Mesothelial cell of epicardium (in vitro differentiated cells): ENCODE data around the gene ANKK1. TPM values are rescaled to one million over a fixed set of nuclear protein-coding genes. Genes with fewer than 3 reads are reported as not detected.

ENCODE experiments used
- DNase-seq, 2 experiments: peaks; one replicate each; pipeline ENCODE4 v3.0.0; 2021; ENCODE audit warnings: low spot score in 2 of 2; ENCODE audit not compliant: unreplicated experiment in 2 of 2
- H3K27ac Mint-ChIP-seq: 2 replicates; pipeline ENCODE4 v1.8.0; 2021; ENCODE audit warnings: mixed read lengths
- H3K27me3 Mint-ChIP-seq: 2 replicates; pipeline ENCODE4 v1.8.0; 2021; ENCODE audit warnings: low read depth, mixed read lengths
- H3K36me3 Mint-ChIP-seq: 2 replicates; pipeline ENCODE4 v1.8.0; 2021; ENCODE audit warnings: mixed read lengths
- H3K4me1 Mint-ChIP-seq: 2 replicates; pipeline ENCODE4 v1.8.0; 2021; ENCODE audit warnings: mixed read lengths
- H3K4me3 Mint-ChIP-seq: 2 replicates; pipeline ENCODE4 v1.8.0; 2021; ENCODE audit warnings: mild to moderate bottlenecking, moderate library complexity, mixed read lengths
- H3K9me3 Mint-ChIP-seq: 2 replicates; pipeline ENCODE4 v1.8.0; 2021; ENCODE audit warnings: mixed read lengths
- CTCF ChIP-seq: fragments of 200-600 bp; sonication (generic); IDR thresholded peaks from one replicate; pipeline ENCODE4 v1.5.0; 2021; ENCODE audit warnings: antibody characterized with exemption; ENCODE audit not compliant: unreplicated experiment
- microRNA-seq: library from miRNA; unstranded; fragments of <30 nt; microRNA quantifications from one replicate; pipeline ENCODE4 v1.2.0, GENCODE V29; 2021; ENCODE audit warnings: inconsistent platforms, mixed read lengths
- total RNA-seq: library from RNA; stranded (reverse); gene quantifications from 3 replicates; pipeline ENCODE4 v1.2.1, GENCODE V29; 2021

The ANKK1 gene
- total RNA-seq, 1 donor from 2014 or later = 2.8 TPM

GRCh38 chr11:113446938-113447337, 59.4 kb downstream of the ANKK1 start:
- Mint-ChIP-seq H3K9me3 (no peaks in the 10 kb centered on the region), H3K36me3 (no peaks in the 10 kb centered on the region), H3K27ac (peak overlapping the region; percentile 33), H3K4me3 (no peak overlapping the region), H3K27me3 (peaks cover 5% of the 10 kb centered on the region), H3K4me1 (peaks cover 19% of the 10 kb centered on the region)
- no peak for DNase-seq
- no peak for TF ChIP-seq CTCF

GRCh38 chr11:113447621-113448315, 60.2 kb downstream of the ANKK1 start:
- no peaks in the 10 kb centered on the region for H3K9me3 Mint-ChIP-seq
- H3K27ac Mint-ChIP-seq = no peak overlapping the region
- no peak overlapping the region for H3K4me3 Mint-ChIP-seq
- DNase-seq = no peak
- H3K36me3 Mint-ChIP-seq = no peaks in the 10 kb centered on the region
- no peak for TF ChIP-seq CTCF
- H3K27me3 Mint-ChIP-seq = peaks cover 5% of the 10 kb centered on the region
- H3K4me1 Mint-ChIP-seq = peaks cover 19% of the 10 kb centered on the region

GRCh38 chr11:113448316-113448677, 60.7 kb downstream of the ANKK1 start:
- peaks cover 5% of the 10 kb centered on the region for H3K27me3 Mint-ChIP-seq
- no peak for DNase-seq
- no peak overlapping the region for H3K4me3 Mint-ChIP-seq
- no peak overlapping the region for H3K27ac Mint-ChIP-seq
- no peaks in the 10 kb centered on the region for H3K36me3 Mint-ChIP-seq
- TF ChIP-seq CTCF = no peak
- H3K9me3 Mint-ChIP-seq = no peaks in the 10 kb centered on the region
- H3K4me1 Mint-ChIP-seq = peaks cover 19% of the 10 kb centered on the region

DNA sequence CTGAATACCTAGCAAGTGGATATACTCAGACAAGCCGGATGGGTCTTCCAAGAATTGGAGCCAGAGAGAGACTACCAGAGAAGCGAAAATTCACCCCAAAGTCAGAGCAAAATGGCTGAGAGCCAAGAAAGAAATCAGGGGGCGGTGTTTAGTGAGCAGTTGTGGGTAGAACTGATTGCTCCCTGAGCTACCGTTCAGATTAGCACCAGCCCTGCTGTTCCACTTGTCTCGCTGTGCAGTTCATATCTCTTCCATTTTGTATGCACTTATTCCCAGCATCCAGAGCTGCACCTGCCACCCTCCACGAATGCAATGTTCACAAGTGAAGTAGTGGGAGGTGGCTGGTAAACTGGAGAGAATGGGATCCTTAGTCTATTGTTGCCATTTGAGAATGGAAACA, 62.2 kb downstream of the ANKK1 start:
- Mint-ChIP-seq H3K4me3 (no peak overlapping the region), H3K27ac (no peak overlapping the region), H3K4me1 (peaks cover 19% of the 10 kb centered on the region), H3K36me3 (no peaks in the 10 kb centered on the region), H3K9me3 (no peaks in the 10 kb centered on the region), H3K27me3 (peaks cover 5% of the 10 kb centered on the region)
- no peak for DNase-seq
- TF ChIP-seq CTCF = no peak

Small RNAs within 50 kb of the gene (microRNA-seq; reads per million reads assigned to microRNA genes)
- not detected for gene MIR4301

Other genes starting within 250 kb of the ANKK1 start
- gene TTC12, start 73.2 kb upstream of the ANKK1 start, total RNA-seq = 43.5 to 49.1 TPM (median 45.3 TPM) in 3 replicates
- gene DRD2, start 87.6 kb downstream of the ANKK1 start, total RNA-seq = 5.5 to 7.5 TPM (median 5.9 TPM) in 3 replicates